GM12875 (cell line): ENCODE data around the gene PNPO.
"Not testable (repeated sequence)": the region's sequence is repeated elsewhere in the genome, so short reads cannot be mapped to it uniquely, and the experiment has no call there.

Experiments used
- H3K4me3 ChIP-seq: one replicate; pipeline ENCODE4 v1.5.1; 2011; ENCODE audit warnings: low read depth, low read length, control low read depth
- CTCF ChIP-seq: IDR thresholded peaks from 2 replicates; pipeline ENCODE4 v1.5.1; 2011; ENCODE audit warnings: low read depth, mild to moderate bottlenecking, control low read depth, inconsistent platforms, low read length, moderate library complexity, borderline replicate concordance; ENCODE audit not compliant: insufficient read depth

Gene PNPO

GRCh38 chr17:47931848-47932247 lies 9.5 kb upstream of the PNPO start:
- TF ChIP-seq CTCF = no peak
- no peak overlapping the region for H3K4me3 ChIP-seq

GRCh38 chr17:47934856-47935255 lies 6.5 kb upstream of the PNPO start:
- no peak for TF ChIP-seq CTCF
- H3K4me3 ChIP-seq = no peak overlapping the region

- not testable (repeated sequence) for H3K4me3 ChIP-seq
These were observed 5.9 kb upstream of the PNPO start for GRCh38 chr17:47935468-47935867.

GRCh38 chr17:47935961-47936360 lies 5.4 kb upstream of the PNPO start:
- no peak overlapping the region for H3K4me3 ChIP-seq
- no peak for TF ChIP-seq CTCF

- TF ChIP-seq CTCF = no peak
- H3K4me3 ChIP-seq = no peak overlapping the region
These were observed 3.4 kb upstream of the PNPO start for GRCh38 chr17:47937941-47938340.

GRCh38 chr17:47942096-47942510 lies 732 bp downstream of the PNPO start:
- peak overlapping the region; percentile 57 for H3K4me3 ChIP-seq
- TF ChIP-seq CTCF = no peak

GRCh38 chr17:47942568-47942967 lies 1.2 kb downstream of the PNPO start:
- peak overlapping the region; percentile 57 for H3K4me3 ChIP-seq
- no peak for TF ChIP-seq CTCF

GRCh38 chr17:47945080-47945479 lies 3.7 kb downstream of the PNPO start:
- no peak for TF ChIP-seq CTCF
- H3K4me3 ChIP-seq = no peak overlapping the region
